ENCODE data around the gene CDK17.

CDK17 gene

GRCh38 chr12:96237465-96238077 is 162.7 kb downstream of the CDK17 start:
- peak; percentile 95 for DNase-seq (ENCODE audit: low read depth)

DNA sequence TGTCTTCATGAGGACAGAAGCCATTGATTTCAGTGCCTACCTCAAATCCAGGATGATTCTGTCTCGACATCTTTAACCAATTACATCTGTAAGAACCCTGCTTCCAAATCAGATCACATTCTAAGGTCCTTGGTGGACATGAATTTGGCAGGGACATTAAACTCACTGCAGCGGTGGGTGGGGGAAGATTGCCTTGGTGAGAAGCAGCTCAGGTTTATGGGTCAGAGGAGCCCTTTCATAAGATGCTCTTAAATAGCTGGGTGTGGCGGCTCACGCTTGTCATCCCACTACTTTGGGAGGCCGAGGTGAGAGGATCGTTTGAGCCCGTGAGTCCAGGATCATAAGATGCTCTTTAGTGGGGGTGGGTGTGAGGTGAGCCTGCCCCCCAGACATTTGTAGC is 163.2 kb downstream of the CDK17 start:
- DNase-seq (ENCODE audit: low read depth): no peak

DNA sequence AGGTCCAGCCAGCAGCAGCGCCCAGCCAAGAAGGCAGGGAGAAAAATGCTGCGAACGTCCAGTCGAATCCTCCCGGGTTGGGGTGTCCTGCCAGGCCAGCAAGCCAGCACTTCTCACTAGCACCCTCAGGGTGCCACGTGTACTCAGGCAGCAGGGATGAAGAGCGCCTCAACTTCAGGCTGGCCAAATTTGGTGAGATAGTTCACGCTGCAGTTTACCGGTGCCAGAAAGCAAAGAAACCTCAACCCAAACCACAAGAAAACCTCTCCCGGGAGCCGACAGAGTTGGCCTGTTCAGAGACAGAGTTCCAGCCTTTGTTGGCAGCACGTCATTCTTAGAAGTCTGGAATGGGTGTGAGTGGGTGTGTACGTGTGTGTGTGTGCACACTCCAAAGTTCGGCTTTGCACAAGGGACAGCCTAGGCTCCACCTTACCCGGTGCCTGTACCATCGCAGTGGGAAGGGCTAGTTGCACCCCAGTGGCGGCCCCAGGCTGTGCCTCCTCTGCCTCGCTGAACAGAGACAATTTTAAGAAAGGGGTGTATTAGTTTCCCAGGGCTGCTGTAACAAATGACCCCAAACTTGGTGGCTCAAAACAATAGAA is 163.9 kb downstream of the CDK17 start:
- DNase-seq (ENCODE audit: low read depth): peak; percentile 62

DNA sequence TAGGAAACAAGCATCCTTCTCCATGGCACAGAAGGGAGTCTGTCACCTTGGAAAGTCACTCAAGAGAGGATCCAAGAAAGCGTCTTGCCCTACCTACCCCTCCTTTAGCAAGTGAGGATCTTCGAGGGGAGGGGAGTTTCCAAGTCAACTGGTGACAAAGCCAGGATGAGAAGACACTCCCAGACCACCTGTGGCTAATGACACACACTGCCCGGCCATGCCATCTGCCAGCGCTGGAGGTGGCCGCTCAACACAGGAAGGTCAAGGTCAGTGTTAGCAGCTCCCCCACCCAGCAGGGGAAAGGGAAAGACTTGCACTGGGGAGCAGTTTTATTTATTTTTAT is 164.8 kb downstream of the CDK17 start:
- DNase-seq (ENCODE audit: low read depth): no peak

- DNase-seq (ENCODE audit: low read depth): no peak
Observed at GRCh38 chr12:96234591-96235483, 165.4 kb downstream of the CDK17 start.

DNA sequence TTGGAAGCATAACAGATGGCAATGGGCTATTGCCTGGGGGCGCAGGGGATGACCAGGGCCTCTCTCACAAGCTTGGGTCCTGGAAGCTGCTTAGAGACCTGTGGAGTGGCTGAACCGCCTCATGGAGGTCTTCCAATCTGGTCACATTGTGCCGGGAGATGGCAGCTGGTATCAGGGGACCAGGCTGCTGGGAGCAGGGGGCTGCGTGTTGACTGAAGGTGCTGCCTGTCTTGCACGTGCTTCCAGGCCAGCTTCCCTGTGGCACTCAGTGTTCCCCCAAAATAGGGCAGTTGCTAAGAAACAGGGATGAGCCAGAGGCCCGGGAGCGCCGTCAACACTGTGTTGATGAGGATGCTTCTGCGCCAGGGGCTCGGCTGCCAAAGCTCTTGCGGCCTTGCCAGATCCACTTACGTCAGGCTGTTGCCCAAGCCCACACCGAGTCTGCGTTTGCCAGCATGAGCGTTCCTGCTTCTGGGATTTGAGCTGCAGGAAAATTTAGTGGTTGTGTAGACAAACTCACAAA is 166.2 kb downstream of the CDK17 start:
- peak; percentile 94 for DNase-seq (ENCODE audit: low read depth)

DNA sequence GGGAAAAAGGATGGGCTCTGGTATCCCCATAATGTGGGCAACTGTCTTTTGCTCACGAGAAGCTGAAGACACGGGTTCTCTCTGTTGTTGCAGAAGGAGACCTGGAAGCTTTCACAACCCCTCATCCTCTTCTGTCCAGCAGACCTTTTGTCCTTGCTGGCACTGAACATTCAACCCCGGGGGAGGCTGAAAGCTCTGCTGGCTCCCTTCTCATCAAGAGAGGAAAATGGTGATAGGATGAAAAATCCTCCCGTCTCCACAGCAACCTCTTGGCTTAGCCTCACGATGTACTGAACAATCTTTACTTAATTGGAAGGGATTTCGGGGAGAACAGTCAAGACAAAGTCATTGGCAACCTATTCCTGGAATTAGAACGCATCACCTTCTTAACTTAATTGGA is 167.1 kb downstream of the CDK17 start:
- no peak for DNase-seq (ENCODE audit: low read depth)

GRCh38 chr12:96230646-96231045 is 169.6 kb downstream of the CDK17 start:
- no peak for DNase-seq (ENCODE audit: low read depth)

DNA sequence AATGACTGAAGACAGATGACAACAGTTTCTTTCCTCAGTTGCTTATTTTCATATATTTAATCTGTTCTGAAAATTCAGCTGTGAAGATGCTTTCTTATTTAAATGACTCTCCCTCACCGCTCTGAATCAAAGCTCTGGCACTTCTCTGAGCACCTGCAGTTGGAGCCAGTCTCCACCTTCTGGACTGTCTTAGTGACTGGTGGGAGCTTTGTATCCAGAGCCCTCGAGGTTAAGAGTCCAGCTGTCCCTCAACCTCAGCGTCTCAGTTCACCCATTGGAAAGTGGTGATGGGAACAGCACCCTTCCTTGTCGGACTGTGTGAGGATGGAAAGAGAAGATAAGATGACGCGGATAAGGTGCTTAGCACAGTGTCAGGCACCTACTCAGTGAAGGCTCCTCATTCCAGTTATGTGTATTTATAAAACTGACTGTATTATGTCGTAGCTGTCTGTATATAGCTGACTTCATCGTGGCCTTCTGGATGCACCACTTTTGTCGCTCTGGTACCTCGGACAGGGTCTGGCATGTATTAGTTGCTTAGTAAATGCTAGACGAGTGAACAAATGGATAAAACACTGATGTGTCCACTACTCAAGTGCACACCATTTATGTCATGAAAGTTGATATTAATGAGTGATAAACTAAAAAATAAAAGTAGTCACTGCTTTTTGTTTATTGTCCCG is 171.5 kb downstream of the CDK17 start:
- no peak for DNase-seq (ENCODE audit: low read depth)
